Endothelial cell (in vitro differentiated cells): Measurements from ENCODE around the gene PPP4R3B. TPM values are rescaled to one million over a fixed set of nuclear protein-coding genes. Genes with fewer than 3 reads are reported as not detected.
"Not testable (repeated sequence)": the region's sequence is repeated elsewhere in the genome, so short reads cannot be mapped to it uniquely, and the experiment has no call there.

ENCODE experiments used
- DNase-seq: peaks from one replicate; pipeline ENCODE4 v3.0.0; 2021; ENCODE audit warnings: low spot score
- H3K27ac Mint-ChIP-seq: one replicate; pipeline ENCODE4 v1.8.0; 2021; ENCODE audit warnings: mixed read lengths, inconsistent platforms; ENCODE audit not compliant: unreplicated experiment
- H3K27me3 Mint-ChIP-seq: one replicate; pipeline ENCODE4 v1.8.0; 2021; ENCODE audit warnings: mild to moderate bottlenecking, moderate library complexity, mixed read lengths, inconsistent platforms; ENCODE audit not compliant: unreplicated experiment
- H3K36me3 Mint-ChIP-seq: one replicate; pipeline ENCODE4 v1.8.0; 2021; ENCODE audit warnings: mild to moderate bottlenecking, low read depth, mixed read lengths, inconsistent platforms; ENCODE audit not compliant: unreplicated experiment
- H3K4me1 Mint-ChIP-seq: one replicate; pipeline ENCODE4 v1.8.0; 2021; ENCODE audit warnings: mild to moderate bottlenecking, mixed read lengths, inconsistent platforms; ENCODE audit not compliant: unreplicated experiment
- H3K4me3 Mint-ChIP-seq: one replicate; pipeline ENCODE4 v1.8.0; 2021; ENCODE audit warnings: mild to moderate bottlenecking, mixed read lengths, inconsistent platforms; ENCODE audit not compliant: unreplicated experiment
- H3K9me3 Mint-ChIP-seq: one replicate; pipeline ENCODE4 v1.8.0; 2021; ENCODE audit warnings: mixed read lengths, inconsistent platforms; ENCODE audit not compliant: unreplicated experiment
- CTCF ChIP-seq: fragments of 200-600 bp; sonication (generic); IDR thresholded peaks from one replicate; pipeline ENCODE4 v1.5.0; 2021; ENCODE audit warnings: antibody characterized with exemption; ENCODE audit not compliant: unreplicated experiment
- total RNA-seq: library from RNA; stranded (reverse); fragmentation: NEBNext Ultra II Directional; extraction: Animal tissue kit (Norgen Biotek cat#: 25700); gene quantifications from one replicate; pipeline ENCODE4 v1.2.1, GENCODE V29; 2021; ENCODE audit not compliant: unreplicated experiment

PPP4R3B gene
- total RNA-seq, 1 donor from 2014 or later = 33.0 TPM

GRCh38 chr2:55581435-55581834 is 36.0 kb downstream of the PPP4R3B start:
- Mint-ChIP-seq H3K27ac (no peak overlapping the region), H3K4me1 (no peaks in the 10 kb centered on the region), H3K36me3 (no peaks in the 10 kb centered on the region), H3K4me3 (no peak overlapping the region), H3K9me3 (no peaks in the 10 kb centered on the region), H3K27me3 (no peaks in the 10 kb centered on the region)
- peak; percentile 64 for TF ChIP-seq CTCF
- peak; percentile 26 for DNase-seq

- DNase-seq, H3K27ac Mint-ChIP-seq, H3K4me3 Mint-ChIP-seq, H3K27me3 Mint-ChIP-seq, H3K4me1 Mint-ChIP-seq, H3K9me3 Mint-ChIP-seq: not testable (repeated sequence)
- peaks cover 20% of the 10 kb centered on the region for H3K36me3 Mint-ChIP-seq
Measured at GRCh38 chr2:55569002-55569401, 48.4 kb downstream of the PPP4R3B start.

- H3K36me3 Mint-ChIP-seq = peaks cover 32% of the 10 kb centered on the region
- H3K4me1 Mint-ChIP-seq = no peaks in the 10 kb centered on the region
- H3K27me3 Mint-ChIP-seq = no peaks in the 10 kb centered on the region
- no peak overlapping the region for H3K27ac Mint-ChIP-seq
- peaks cover 6% of the 10 kb centered on the region for H3K9me3 Mint-ChIP-seq
- no peak overlapping the region for H3K4me3 Mint-ChIP-seq
- no peak for TF ChIP-seq CTCF
- DNase-seq = no peak
Measured at GRCh38 chr2:55567298-55567697, 50.1 kb downstream of the PPP4R3B start.

- no peak for DNase-seq
- Mint-ChIP-seq H3K9me3 (peaks cover 11% of the 10 kb centered on the region), H3K36me3 (peaks cover 48% of the 10 kb centered on the region), H3K27ac (no peak overlapping the region), H3K4me3 (no peak overlapping the region), H3K27me3 (no peaks in the 10 kb centered on the region), H3K4me1 (no peaks in the 10 kb centered on the region)
- TF ChIP-seq CTCF = no peak
Measured at GRCh38 chr2:55565613-55566012, 51.8 kb downstream of the PPP4R3B start.

GRCh38 chr2:55560855-55561254 is 56.6 kb downstream of the PPP4R3B start:
- H3K27ac Mint-ChIP-seq = no peak overlapping the region
- no peak for TF ChIP-seq CTCF
- DNase-seq = no peak
- peak overlapping the region; percentile 37 for H3K4me3 Mint-ChIP-seq
- peaks cover 15% of the 10 kb centered on the region for H3K9me3 Mint-ChIP-seq
- H3K27me3 Mint-ChIP-seq = no peaks in the 10 kb centered on the region
- no peaks in the 10 kb centered on the region for H3K4me1 Mint-ChIP-seq
- peaks cover 60% of the 10 kb centered on the region for H3K36me3 Mint-ChIP-seq

- no peak for TF ChIP-seq CTCF
- Mint-ChIP-seq H3K36me3 (peaks cover 40% of the 10 kb centered on the region), H3K9me3 (peaks cover 7% of the 10 kb centered on the region), H3K27me3 (no peaks in the 10 kb centered on the region), H3K27ac (no peak overlapping the region), H3K4me3 (no peak overlapping the region), H3K4me1 (no peaks in the 10 kb centered on the region)
- DNase-seq = no peak
Measured at GRCh38 chr2:55556809-55557208, 60.6 kb downstream of the PPP4R3B start.
